NB4 (cell line): Measurements from ENCODE around the gene PRKCE.

ENCODE experiments used
- CTCF ChIP-seq: IDR thresholded peaks from one replicate; pipeline ENCODE4 v1.5.1; 2012; ENCODE audit warnings: low read depth, low read length
- MAX ChIP-seq: IDR thresholded peaks from 2 replicates; pipeline ENCODE4 v1.6.1; 2011; ENCODE audit warnings: low read depth, low read length
- POLR2A ChIP-seq: IDR thresholded peaks from 2 replicates; pipeline ENCODE4 v1.6.1; 2011; ENCODE audit warnings: mild to moderate bottlenecking; ENCODE audit not compliant: insufficient read length; ENCODE audit errors: extremely low read depth

DNA sequence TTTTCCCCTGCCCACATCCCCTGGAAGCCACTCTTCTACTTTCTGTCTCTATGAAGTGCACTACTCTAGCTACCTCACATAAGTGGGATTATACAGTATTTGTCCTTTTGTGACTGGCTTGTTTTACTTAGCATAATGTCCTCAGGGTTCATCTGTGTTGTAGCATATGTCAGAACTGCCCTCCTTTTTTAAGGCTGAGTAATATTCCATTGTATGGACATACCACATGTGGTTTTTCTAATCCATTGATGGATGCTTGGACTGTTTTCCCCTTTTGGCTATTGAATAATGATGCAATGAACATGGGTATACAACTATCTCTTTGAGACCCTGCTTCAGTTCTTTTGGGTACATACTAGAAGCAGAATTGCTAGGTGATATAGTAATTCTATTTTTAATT is 95.9 kb downstream of the PRKCE start:
- no peak for TF ChIP-seq CTCF
- TF ChIP-seq POLR2A, result no peak
- no peak for TF ChIP-seq MAX
